Activated naive CD4-positive, alpha-beta T cell treated with anti-CD3 and anti-CD28 coated beads, Interleukin-2, amount 10 ng/mL, durations not matched to agents 7 days and 5 days (primary cell): ENCODE data around the gene SEMA4G.

ENCODE experiments used
- CTCF ChIA-PET: fragments of 350-600 bp; sonication (Branson Sonifier 250); formaldehyde crosslinking; loops from one replicate; lab custom pipeline; 2021; ENCODE audit warnings: antibody characterized with exemption; lab: Charles Lee
- DNase-seq: peaks from one replicate; pipeline ENCODE4 v3.0.0-alpha.2; 2020
- H3K27ac Mint-ChIP-seq: one replicate; pipeline ENCODE4 v1.8.0; 2021; ENCODE audit warnings: mild to moderate bottlenecking, moderate library complexity, mixed read lengths
- H3K27me3 Mint-ChIP-seq: one replicate; pipeline ENCODE4 v1.8.0; 2021; ENCODE audit warnings: mild to moderate bottlenecking, mixed read lengths
- H3K36me3 Mint-ChIP-seq: one replicate; pipeline ENCODE4 v1.8.0; 2021; ENCODE audit warnings: mixed read lengths
- H3K4me1 Mint-ChIP-seq: one replicate; pipeline ENCODE4 v1.8.0; 2021; ENCODE audit warnings: mixed read lengths
- H3K4me3 Mint-ChIP-seq: one replicate; pipeline ENCODE4 v1.8.0; 2021; ENCODE audit warnings: mild to moderate bottlenecking, moderate library complexity, mixed read lengths
- H3K9me3 Mint-ChIP-seq: one replicate; pipeline ENCODE4 v1.8.0; 2021; ENCODE audit warnings: mixed read lengths

SEMA4G gene

GRCh38 chr10:100986952-100987684, 17.8 kb downstream of the SEMA4G start, which contains the start of the genes MRPL43 and TWNK:
MRPL43 (minus strand) TSS chr10:100987497; CDS start chr10:100987443, 54 bp downstream.
TWNK (plus strand) TSS chr10:100987543; CDS start chr10:100988211, 668 bp downstream.
- H3K4me3 Mint-ChIP-seq, result peak within 1 kb of the TSS; percentile 88
- peak; percentile 92 for DNase-seq
- no peaks in the 10 kb centered on the region for H3K27me3 Mint-ChIP-seq
- CTCF ChIA-PET, result interaction anchor here (0.8 to 5.2 kb wide), 5 partner anchors 10 to 32 kb away, joined by 3 to 26 read pairs (median 3); no protein-coding TSS in a partner anchor
- no peaks in the 10 kb centered on the region for H3K9me3 Mint-ChIP-seq
- peaks cover 24% of the 10 kb centered on the region for H3K36me3 Mint-ChIP-seq
- peak within 1 kb of the TSS; percentile 89 for H3K27ac Mint-ChIP-seq
- peaks cover 39% of the 10 kb centered on the region for H3K4me1 Mint-ChIP-seq

- H3K36me3 Mint-ChIP-seq, result peaks cover 24% of the 10 kb centered on the region
- H3K4me1 Mint-ChIP-seq, result peaks cover 39% of the 10 kb centered on the region
- no peaks in the 10 kb centered on the region for H3K9me3 Mint-ChIP-seq
- H3K4me3 Mint-ChIP-seq, result peak overlapping the region; percentile 88
- no peak for DNase-seq
- H3K27ac Mint-ChIP-seq, result peak overlapping the region; percentile 89
- no peaks in the 10 kb centered on the region for H3K27me3 Mint-ChIP-seq
- CTCF ChIA-PET, result interaction anchor here (0.8 to 5.2 kb wide), 3 partner anchors 10 to 24 kb away, joined by 3 to 26 read pairs (median 3); no protein-coding TSS in a partner anchor
Observed at GRCh38 chr10:100987685-100988049, 18.4 kb downstream of the SEMA4G start.

- Mint-ChIP-seq H3K36me3 (peaks cover 28% of the 10 kb centered on the region), H3K4me3 (peak overlapping the region; percentile 88), H3K9me3 (no peaks in the 10 kb centered on the region), H3K4me1 (peaks cover 39% of the 10 kb centered on the region), H3K27ac (no peak overlapping the region), H3K27me3 (no peaks in the 10 kb centered on the region)
- CTCF ChIA-PET, result interaction anchor here (5.2 kb wide), 1 partner anchor 9 kb away, joined by 26 read pairs; no protein-coding TSS in a partner anchor
- no peak for DNase-seq
Observed at GRCh38 chr10:100988166-100988565, 18.9 kb downstream of the SEMA4G start.

GRCh38 chr10:100989088-100989487, 19.8 kb downstream of the SEMA4G start:
- H3K4me1 Mint-ChIP-seq, result peaks cover 39% of the 10 kb centered on the region
- H3K4me3 Mint-ChIP-seq, result no peak overlapping the region
- CTCF ChIA-PET, result interaction anchor here (5.2 kb wide), 1 partner anchor 8 kb away, joined by 26 read pairs; no protein-coding TSS in a partner anchor
- no peak for DNase-seq
- H3K27ac Mint-ChIP-seq, result no peak overlapping the region
- no peaks in the 10 kb centered on the region for H3K27me3 Mint-ChIP-seq
- no peaks in the 10 kb centered on the region for H3K9me3 Mint-ChIP-seq
- peaks cover 34% of the 10 kb centered on the region for H3K36me3 Mint-ChIP-seq

GRCh38 chr10:100993986-100994708, 24.8 kb downstream of the SEMA4G start:
- DNase-seq, result no peak
- no peaks in the 10 kb centered on the region for H3K27me3 Mint-ChIP-seq
- H3K9me3 Mint-ChIP-seq, result no peaks in the 10 kb centered on the region
- H3K27ac Mint-ChIP-seq, result peak overlapping the region; percentile 20
- CTCF ChIA-PET, result interaction anchor here (0.7 to 1.7 kb wide), 3 partner anchors 20 to 25 kb away, joined by 3 to 5 read pairs (median 4); no protein-coding TSS in a partner anchor
- H3K36me3 Mint-ChIP-seq, result peaks cover 32% of the 10 kb centered on the region
- H3K4me3 Mint-ChIP-seq, result no peak overlapping the region
- peaks cover 30% of the 10 kb centered on the region for H3K4me1 Mint-ChIP-seq

- Mint-ChIP-seq H3K9me3 (no peaks in the 10 kb centered on the region), H3K27me3 (no peaks in the 10 kb centered on the region), H3K4me1 (peaks cover 26% of the 10 kb centered on the region), H3K4me3 (no peak overlapping the region), H3K27ac (no peak overlapping the region), H3K36me3 (peaks cover 28% of the 10 kb centered on the region)
- DNase-seq, result no peak
- CTCF ChIA-PET, result interaction anchor here (1.4 to 12.0 kb wide), 2 partner anchors 22 to 65 kb away, joined by 3 to 169 read pairs; no protein-coding TSS in a partner anchor
Observed at GRCh38 chr10:100995181-100995580, 25.9 kb downstream of the SEMA4G start.

- H3K4me3 Mint-ChIP-seq, result peak overlapping the region; percentile 84
- no peaks in the 10 kb centered on the region for H3K9me3 Mint-ChIP-seq
- H3K36me3 Mint-ChIP-seq, result peaks cover 18% of the 10 kb centered on the region
- peaks cover 8% of the 10 kb centered on the region for H3K27me3 Mint-ChIP-seq
- peaks cover 29% of the 10 kb centered on the region for H3K4me1 Mint-ChIP-seq
- CTCF ChIA-PET, result interaction anchor here (0.8 to 12.0 kb wide), 14 partner anchors 9 to 84 kb away, joined by 3 to 169 read pairs (median 4); partner anchors contain the start of genes MRPL43, PDZD7, SFXN3 and SLF2
- peak overlapping the region; percentile 93 for H3K27ac Mint-ChIP-seq
- DNase-seq, result peak; percentile 68
Observed at GRCh38 chr10:100996678-100997359, 27.5 kb downstream of the SEMA4G start.

GRCh38 chr10:100997360-100998182, 28.3 kb downstream of the SEMA4G start:
- DNase-seq, result peak; percentile 84
- Mint-ChIP-seq H3K36me3 (peaks cover 18% of the 10 kb centered on the region), H3K9me3 (no peaks in the 10 kb centered on the region), H3K4me3 (peak overlapping the region; percentile 84), H3K27ac (peak overlapping the region; percentile 89), H3K4me1 (peaks cover 29% of the 10 kb centered on the region), H3K27me3 (peaks cover 8% of the 10 kb centered on the region)
- CTCF ChIA-PET, result interaction anchor here (0.6 to 12.0 kb wide), 24 partner anchors 9 to 487 kb away, joined by 3 to 169 read pairs (median 4); partner anchors contain the start of genes HIF1AN, MRPL43, PDZD7 and SEMA4G

- DNase-seq, result peak; percentile 74
- peak overlapping the region; percentile 84 for H3K4me3 Mint-ChIP-seq
- H3K36me3 Mint-ChIP-seq, result peaks cover 13% of the 10 kb centered on the region
- H3K27ac Mint-ChIP-seq, result peak overlapping the region; percentile 89
- CTCF ChIA-PET, result interaction anchor here (0.6 to 12.0 kb wide), 19 partner anchors 11 to 488 kb away, joined by 3 to 169 read pairs (median 4); partner anchors contain the start of genes HIF1AN, MRPL43, PDZD7 and SEMA4G
- peaks cover 8% of the 10 kb centered on the region for H3K27me3 Mint-ChIP-seq
- no peaks in the 10 kb centered on the region for H3K9me3 Mint-ChIP-seq
- H3K4me1 Mint-ChIP-seq, result peaks cover 29% of the 10 kb centered on the region
Observed at GRCh38 chr10:100998183-100998990, 29.1 kb downstream of the SEMA4G start.

GRCh38 chr10:100998991-100999741, 29.9 kb downstream of the SEMA4G start:
- H3K4me3 Mint-ChIP-seq, result peak overlapping the region; percentile 84
- DNase-seq, result peak; percentile 82
- H3K4me1 Mint-ChIP-seq, result peaks cover 29% of the 10 kb centered on the region
- peaks cover 8% of the 10 kb centered on the region for H3K27me3 Mint-ChIP-seq
- H3K9me3 Mint-ChIP-seq, result no peaks in the 10 kb centered on the region
- H3K27ac Mint-ChIP-seq, result peak overlapping the region; percentile 89
- CTCF ChIA-PET, result interaction anchor here (1.0 to 12.0 kb wide), 5 partner anchors 12 to 36 kb away, joined by 3 to 169 read pairs (median 13); partner anchors contain the start of genes MRPL43, PDZD7, SFXN3 and TWNK
- peaks cover 9% of the 10 kb centered on the region for H3K36me3 Mint-ChIP-seq

GRCh38 chr10:100999742-101000126, 30.4 kb downstream of the SEMA4G start, which contains the start of gene LZTS2:
LZTS2 (plus strand) TSS chr10:100999808; CDS start chr10:101002539, 2,731 bp downstream.
- H3K27ac Mint-ChIP-seq, result peak within 1 kb of the TSS; percentile 89
- H3K36me3 Mint-ChIP-seq, result peaks cover 4% of the 10 kb centered on the region
- H3K9me3 Mint-ChIP-seq, result no peaks in the 10 kb centered on the region
- peaks cover 29% of the 10 kb centered on the region for H3K4me1 Mint-ChIP-seq
- peaks cover 8% of the 10 kb centered on the region for H3K27me3 Mint-ChIP-seq
- peak within 1 kb of the TSS; percentile 84 for H3K4me3 Mint-ChIP-seq
- CTCF ChIA-PET, result interaction anchor here (1.0 to 12.0 kb wide), 3 partner anchors 12 to 35 kb away, joined by 3 to 169 read pairs (median 6); no protein-coding TSS in a partner anchor
- DNase-seq, result no peak
